GM21390 (cell line): Measurements from ENCODE around the gene TFAP2C.

ENCODE experiments used
- ATAC-seq: cut with Tn5 transposase; IDR thresholded peaks from one replicate; pipeline ENCODE4 v1.9.1; 2021; ENCODE audit not compliant: unreplicated experiment

TFAP2C gene

DNA sequence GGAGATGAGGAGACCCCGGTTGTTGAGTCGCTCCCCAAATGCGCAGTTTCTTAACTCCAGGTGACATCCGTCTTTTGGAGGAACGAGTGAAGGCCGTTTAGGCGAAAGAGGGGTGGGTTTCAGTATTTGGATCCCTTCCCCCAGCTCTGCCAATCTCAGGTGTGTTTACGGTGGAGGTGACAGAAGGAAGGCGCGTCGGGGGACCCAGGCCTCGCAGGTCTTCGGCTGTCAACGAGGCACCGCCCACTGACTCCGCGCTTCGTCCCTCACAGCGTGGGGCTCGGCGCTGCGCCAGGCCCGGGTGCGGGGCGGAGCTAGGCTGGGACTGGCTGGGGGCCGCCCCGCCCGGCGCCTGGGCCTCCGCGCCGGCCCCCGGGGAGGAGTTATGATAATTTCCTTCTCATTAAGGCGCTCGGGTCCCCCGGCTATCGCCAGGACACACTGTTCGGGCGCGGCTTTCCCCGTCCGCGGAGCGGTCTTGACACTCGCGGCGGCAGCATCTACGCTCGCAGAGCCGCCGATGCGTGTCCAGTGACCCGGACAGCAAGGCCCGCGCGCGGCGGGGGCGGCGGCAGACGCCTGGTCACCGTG, at the start of gene TFAP2C:
Gene TFAP2C, plus strand, starts transcription at position 434 of the 591 bp plus-strand sequence. CDS start 239 bp downstream, outside the sequence.
- ATAC-seq, result no peak

GRCh38 chr20:56580226-56580625, 48.9 kb upstream of the TFAP2C start:
- ATAC-seq, result no peak

GRCh38 chr20:56581701-56582100, 47.4 kb upstream of the TFAP2C start:
- ATAC-seq, result no peak

DNA sequence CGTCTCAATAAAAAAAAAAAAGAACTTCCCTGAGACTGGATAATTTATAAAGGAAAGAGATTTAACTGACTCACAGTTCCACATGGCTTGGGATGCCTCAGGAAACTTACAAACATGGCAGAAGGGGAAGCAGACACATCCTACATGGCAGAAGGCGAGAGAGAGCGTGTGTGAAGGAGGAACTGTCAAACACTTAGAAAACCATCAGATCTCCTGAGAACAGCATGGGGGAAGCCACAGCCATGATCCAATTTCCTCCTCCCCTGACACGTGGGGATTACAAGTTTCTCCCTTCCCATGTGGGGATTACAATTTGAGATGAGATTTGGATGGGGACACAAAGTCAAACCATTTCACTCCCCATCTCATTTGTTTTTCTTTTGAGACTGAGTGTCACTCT, 46.6 kb upstream of the TFAP2C start:
- no peak for ATAC-seq

- ATAC-seq, result no peak
These were observed 44.2 kb upstream of the TFAP2C start for GRCh38 chr20:56584916-56585315.

DNA sequence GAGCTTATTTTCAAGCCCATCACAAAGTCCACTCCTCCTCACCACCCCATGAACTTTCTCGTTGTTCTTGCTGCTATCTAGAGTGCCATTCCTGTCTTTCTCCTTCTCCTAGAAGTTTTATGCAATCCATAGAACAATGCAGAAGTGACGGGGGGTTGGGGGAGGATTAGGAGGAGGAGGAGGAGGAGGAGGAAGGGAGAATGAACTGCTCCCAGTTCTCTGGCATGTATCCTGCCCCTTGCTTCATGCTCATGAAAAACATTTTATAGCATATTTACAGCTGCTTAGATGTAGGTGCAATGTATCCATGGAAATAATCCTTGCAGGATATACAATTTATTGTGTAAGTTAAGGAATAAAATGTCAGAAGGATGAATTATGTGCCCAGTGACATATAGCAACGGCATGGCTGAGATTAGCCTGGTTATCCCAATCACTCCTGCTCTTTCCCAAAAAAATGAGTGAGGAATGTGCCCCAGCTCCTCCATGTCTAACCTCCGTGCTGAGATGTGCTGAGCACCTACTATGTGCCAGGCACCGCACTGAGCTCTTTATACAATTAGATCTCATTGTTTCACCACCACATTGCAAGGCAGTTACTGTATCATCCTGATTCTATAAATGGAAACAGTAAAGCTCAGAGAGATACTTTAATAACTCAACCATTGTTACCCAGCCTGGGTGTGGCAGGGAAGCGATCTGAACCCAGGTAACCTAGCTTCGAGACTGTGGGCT, 41.6 kb upstream of the TFAP2C start:
- no peak for ATAC-seq

GRCh38 chr20:56588996-56589395, 40.1 kb upstream of the TFAP2C start:
- ATAC-seq, result no peak

DNA sequence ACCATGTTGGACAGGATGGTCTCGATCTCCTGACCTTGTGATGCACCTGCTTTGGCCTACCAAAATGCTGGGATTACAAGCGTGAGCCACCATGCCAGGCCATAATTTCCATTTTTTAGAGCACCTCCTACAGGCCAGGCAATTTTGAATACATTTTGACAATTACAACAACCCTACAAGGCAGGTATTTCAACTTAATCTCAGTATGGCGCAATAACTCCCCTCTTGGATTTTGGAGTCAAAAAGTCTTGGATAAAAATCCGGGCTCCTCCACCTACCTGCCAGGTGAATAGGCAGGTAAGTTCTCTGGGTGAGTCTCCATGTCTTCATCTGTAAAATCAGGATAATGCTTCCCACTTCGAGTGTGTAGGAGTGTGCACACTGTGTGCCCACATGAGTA, 39.5 kb upstream of the TFAP2C start:
- no peak for ATAC-seq

GRCh38 chr20:56590888-56591287, 38.2 kb upstream of the TFAP2C start:
- no peak for ATAC-seq

GRCh38 chr20:56592211-56592610, 36.9 kb upstream of the TFAP2C start:
- ATAC-seq, result no peak

DNA sequence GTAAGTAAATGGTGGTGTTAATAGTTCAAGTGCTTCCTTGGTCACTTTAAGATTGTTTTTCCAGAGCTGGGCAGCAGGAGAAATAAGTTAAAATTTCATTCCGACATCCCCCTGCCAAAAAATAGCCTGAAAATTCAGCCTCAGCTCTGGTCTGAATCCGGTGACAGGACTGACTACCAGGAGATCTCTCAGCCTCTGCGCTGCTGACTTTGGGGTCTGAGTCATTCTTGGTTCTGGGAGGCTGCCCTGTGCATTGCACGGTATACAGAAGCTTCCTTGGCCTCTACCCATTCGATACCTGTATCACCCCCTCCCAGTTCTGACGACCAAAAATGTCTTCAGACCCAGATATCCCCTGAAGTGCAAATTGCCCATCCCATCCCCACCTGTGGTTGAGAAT, 36.3 kb upstream of the TFAP2C start:
- ATAC-seq, result no peak

DNA sequence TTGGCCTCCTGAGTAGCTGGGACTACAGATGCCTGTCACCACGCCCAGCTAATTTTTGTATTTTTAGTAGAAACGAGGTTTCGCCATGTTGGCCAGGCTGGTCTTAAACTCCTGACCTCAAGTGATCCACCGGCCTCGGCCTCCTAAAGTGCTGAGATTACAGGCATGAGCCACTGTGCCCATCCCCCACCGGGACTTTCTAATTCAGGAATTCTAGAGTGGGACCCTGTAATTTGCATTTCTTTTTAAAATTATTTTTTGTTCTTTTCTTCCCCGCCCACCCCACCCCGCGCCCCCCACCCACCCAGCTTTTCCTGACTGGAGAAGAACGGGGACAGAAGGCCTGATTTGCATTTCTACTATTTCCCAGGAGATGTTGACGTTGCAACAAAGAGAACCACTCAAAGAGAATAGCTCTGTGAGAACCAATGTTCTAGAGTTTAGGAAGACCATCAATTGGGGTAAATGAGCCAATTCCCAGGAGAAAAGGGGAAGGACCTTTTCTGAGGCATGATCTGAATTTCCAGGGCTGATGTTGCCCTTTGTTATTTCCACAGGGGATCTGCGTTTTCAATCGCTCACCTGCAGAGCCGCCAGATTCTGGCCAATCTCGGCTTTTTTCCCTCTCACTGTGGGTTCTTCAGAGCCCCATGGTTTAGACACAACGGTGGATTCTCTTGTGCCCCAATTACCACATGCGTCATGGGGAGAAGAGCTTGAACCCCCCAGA, 33.2 kb upstream of the TFAP2C start:
- ATAC-seq, result no peak

DNA sequence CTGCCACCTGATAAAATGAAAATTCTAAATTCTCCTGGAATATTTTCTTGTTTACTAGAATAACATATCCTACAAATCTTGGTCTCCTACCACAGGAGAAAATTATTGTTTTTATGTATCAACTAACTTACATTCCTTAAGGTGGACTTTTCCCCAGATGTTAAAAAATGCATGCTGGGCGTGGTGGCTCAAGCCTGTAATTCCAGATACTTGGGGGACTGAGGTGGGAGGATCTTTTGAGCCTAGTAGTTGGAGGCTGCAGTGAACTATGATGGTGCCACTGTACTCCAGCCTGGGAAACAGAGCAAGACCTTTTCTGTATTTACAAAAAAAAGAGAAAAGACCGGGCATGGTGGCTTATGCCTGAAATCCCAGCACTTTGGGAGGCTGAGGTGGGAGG, 27.9 kb upstream of the TFAP2C start:
- no peak for ATAC-seq

DNA sequence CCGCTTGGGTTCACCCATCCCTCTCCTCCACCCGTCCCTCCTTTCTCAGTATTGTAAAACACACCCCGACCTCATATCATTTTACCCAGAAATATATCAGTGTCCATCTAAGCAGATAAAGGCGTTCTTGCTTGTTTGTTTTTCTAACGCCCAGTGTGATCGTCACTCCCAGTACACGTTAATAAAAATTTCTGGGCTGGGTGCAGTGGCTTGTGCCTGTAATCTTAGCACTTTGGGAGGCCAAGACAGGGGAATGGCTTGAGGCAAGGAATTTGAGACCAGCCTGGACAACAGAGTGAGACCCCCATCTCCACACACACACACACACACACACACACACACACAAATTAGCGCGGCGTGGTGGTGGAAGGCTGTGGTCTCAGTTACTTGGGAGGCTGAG, 24.4 kb upstream of the TFAP2C start:
- no peak for ATAC-seq

- no peak for ATAC-seq
These were observed 23.7 kb upstream of the TFAP2C start for GRCh38 chr20:56605261-56605996.

DNA sequence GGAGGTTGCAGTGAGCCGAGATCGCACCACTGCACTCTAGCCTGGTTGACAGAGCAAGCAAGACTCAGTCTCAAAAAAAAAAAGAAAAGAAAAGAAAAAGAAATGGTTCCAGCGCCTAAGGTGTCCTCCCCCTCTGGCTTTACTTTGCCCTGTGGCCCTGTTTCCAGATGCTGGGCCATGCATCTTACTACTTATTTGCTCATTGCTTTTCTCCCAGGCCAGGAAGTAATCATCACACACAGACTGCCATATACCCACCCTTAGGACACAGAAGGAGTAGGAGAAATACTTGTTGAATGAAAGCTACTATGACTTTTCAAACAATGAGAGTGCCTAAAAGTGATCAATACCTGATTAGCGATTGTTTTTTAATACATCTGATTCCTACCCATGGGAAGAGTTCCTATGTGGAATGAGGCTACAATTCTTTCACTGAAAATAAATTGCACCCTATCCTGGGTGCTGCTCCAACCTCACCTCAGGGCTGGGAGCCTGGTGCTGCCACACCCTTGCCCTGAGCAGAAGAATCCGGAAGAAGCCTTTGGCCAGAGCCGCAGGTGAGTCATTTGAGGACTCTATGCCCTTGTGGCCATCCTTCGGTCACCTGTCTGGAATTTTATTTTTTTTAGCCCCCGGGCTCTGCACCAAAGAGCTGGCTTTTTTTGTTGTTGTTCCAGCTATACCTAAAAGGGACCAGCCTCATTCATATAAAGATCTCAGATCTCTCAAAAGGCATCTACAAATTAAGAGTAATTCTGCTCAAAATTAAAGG, 22.7 kb upstream of the TFAP2C start:
- no peak for ATAC-seq

GRCh38 chr20:56607061-56607704, 21.9 kb upstream of the TFAP2C start:
- no peak for ATAC-seq

DNA sequence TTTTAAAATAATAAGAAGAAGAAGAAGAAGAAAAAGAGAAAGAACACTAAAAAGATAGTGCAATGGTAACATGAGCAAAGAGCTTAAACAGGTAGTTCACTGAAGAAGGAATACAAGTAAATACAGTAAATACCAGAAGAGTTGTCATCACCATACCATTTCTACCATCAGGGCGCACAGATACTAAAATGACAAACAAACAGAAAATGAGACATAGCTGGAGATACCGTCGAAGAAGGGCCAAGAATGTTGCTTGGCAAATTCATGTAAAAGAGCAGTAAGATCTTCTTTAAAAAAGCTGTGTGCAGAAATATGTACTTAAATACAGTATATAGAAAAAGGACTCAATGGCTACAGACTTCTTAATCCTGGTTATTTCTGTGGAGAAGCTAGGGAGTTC, 20.7 kb upstream of the TFAP2C start:
- no peak for ATAC-seq

DNA sequence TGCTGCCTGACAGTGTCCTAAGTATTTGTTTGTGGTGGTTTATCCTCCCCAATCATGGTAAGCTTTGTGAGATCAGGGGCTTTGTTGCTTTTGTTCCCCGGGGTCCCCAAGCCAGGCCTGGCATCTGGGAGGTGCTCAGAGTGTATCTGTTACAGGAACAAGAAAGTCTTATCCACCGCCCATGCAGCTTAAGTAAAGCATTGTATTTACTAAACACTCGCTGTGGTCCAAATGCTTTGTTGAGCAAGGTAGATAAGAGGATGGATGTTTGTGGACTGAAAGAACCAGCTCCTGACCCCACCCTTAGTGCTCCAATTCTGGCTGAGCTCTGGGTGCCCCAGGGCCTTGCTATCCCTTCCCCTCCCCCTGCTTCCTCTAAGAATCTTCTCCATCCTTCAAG, 19.8 kb upstream of the TFAP2C start:
- ATAC-seq, result no peak

DNA sequence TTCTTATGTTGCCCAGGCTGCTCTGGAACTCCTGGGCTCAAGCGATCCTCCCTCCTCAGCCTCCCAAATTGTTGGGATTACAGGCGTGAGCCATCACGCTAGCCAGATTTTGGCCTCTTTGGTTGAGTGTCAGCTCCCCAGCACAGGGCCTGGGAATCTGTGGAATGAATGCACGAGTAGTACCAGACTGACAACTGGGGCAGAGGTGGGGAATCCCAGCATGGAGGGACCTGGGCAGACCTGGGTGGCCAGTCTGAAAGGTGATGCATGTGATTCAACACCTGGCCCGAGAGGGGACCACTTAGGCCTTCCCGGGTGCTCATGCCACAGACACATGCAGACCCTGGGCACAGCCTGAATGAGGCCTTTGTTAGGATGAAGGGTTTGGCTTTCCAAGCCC, 19.0 kb upstream of the TFAP2C start:
- no peak for ATAC-seq
